HEK293 (cell line): ENCODE data around the gene DKKL1.

Experiments used
- CTCF ChIA-PET: fragments of 350-600 bp; formaldehyde crosslinking; extraction: SDS; loops from one replicate; lab custom pipeline; 2021; ENCODE audit warnings: antibody characterized with exemption; lab: Yijun Ruan, JAX
- POLR2A ChIA-PET: fragments of 300-600 bp; formaldehyde crosslinking; extraction: SDS; loops from one replicate; lab custom pipeline; 2020; ENCODE audit warnings: antibody characterized with exemption, inconsistent platforms; lab: Yijun Ruan, JAX
- H3K27ac ChIP-seq: fragments of 200-500 bp; sonication (Bioruptor generic); 2 replicates; pipeline ENCODE4 v1.5.1; 2014; ENCODE audit warnings: low read depth, low read length, control low read depth, inconsistent platforms; ENCODE audit errors: extremely low read depth
- H3K36me3 ChIP-seq, 2 experiments: fragments of 200-500 bp in 1 of 2; sonication (Bioruptor generic) in 1 of 2; 1 replicate in 1 of 2; 2 replicates in 1 of 2; pipeline ENCODE4 v1.5.1; 2014 to 2017; ENCODE audit warnings: inconsistent platforms in 2 of 2, low read length in 2 of 2; ENCODE audit not compliant: control insufficient read depth in 2 of 2, insufficient read depth in 1 of 2
- H3K4me1 ChIP-seq: fragments of 200-500 bp; sonication (Bioruptor generic); 2 replicates; pipeline ENCODE4 v1.5.1; 2014; ENCODE audit warnings: mild to moderate bottlenecking, low read length, inconsistent platforms; ENCODE audit not compliant: control insufficient read depth, insufficient read depth
- H3K4me3 ChIP-seq: 2 replicates; pipeline ENCODE4 v1.5.1; 2011; ENCODE audit warnings: low read depth, mild to moderate bottlenecking, control low read depth, low read length, moderate library complexity
- H3K9me3 ChIP-seq: fragments of 200-500 bp; sonication (Bioruptor generic); 2 replicates; pipeline ENCODE4 v1.5.1; 2014; ENCODE audit warnings: low read depth, low read length, inconsistent platforms; ENCODE audit not compliant: control insufficient read depth, insufficient read depth
- ATF2 ChIP-seq: fragments of 450-650 bp; formaldehyde crosslinking; IDR thresholded peaks from 2 replicates; pipeline ENCODE4 v1.5.1; 2016; ENCODE audit warnings: missing biosample characterization, missing genetic modification characterization, low read depth
- BCL11A ChIP-seq: fragments of 450-650 bp; formaldehyde crosslinking; IDR thresholded peaks from 2 replicates; pipeline ENCODE4 v1.5.1; 2016; ENCODE audit warnings: low read depth, missing biosample characterization, missing genetic modification characterization
- GFI1B ChIP-seq: fragments of 450-650 bp; formaldehyde crosslinking; IDR thresholded peaks from 2 replicates; pipeline ENCODE4 v1.5.1; 2016; ENCODE audit warnings: missing biosample characterization, missing genetic modification characterization
- KLF8 ChIP-seq: fragments of 450-650 bp; formaldehyde crosslinking; IDR thresholded peaks from 2 replicates; pipeline ENCODE4 v1.5.1; 2016; ENCODE audit warnings: missing biosample characterization, missing genetic modification characterization
- OSR2 ChIP-seq: fragments of 450-650 bp; formaldehyde crosslinking; IDR thresholded peaks from 2 replicates; pipeline ENCODE4 v1.5.1; 2016; ENCODE audit warnings: missing biosample characterization, missing genetic modification characterization
- RBAK ChIP-seq: fragments of 450-650 bp; formaldehyde crosslinking; IDR thresholded peaks from 2 replicates; pipeline ENCODE4 v1.5.1; 2016; ENCODE audit warnings: missing biosample characterization, missing genetic modification characterization
- REST ChIP-seq: fragments of 450-650 bp; formaldehyde crosslinking; IDR thresholded peaks from 2 replicates; pipeline ENCODE4 v1.5.1; 2016; ENCODE audit warnings: missing biosample characterization, missing genetic modification characterization
- TRIM28 ChIP-seq: IDR thresholded peaks from 2 replicates; pipeline ENCODE4 v1.6.1; 2011; ENCODE audit warnings: low read length, control low read depth, borderline replicate concordance
- YY1 ChIP-seq: fragments of 450-650 bp; formaldehyde crosslinking; IDR thresholded peaks from 2 replicates; pipeline ENCODE4 v1.5.1; 2018; ENCODE audit warnings: missing biosample characterization, missing genetic modification characterization
- ZBTB20 ChIP-seq: fragments of 450-650 bp; formaldehyde crosslinking; IDR thresholded peaks from 2 replicates; pipeline ENCODE4 v1.5.1; 2016; ENCODE audit warnings: missing biosample characterization, missing genetic modification characterization
- ZBTB8A ChIP-seq: fragments of 450-650 bp; formaldehyde crosslinking; IDR thresholded peaks from 2 replicates; pipeline ENCODE4 v1.5.1; 2016; ENCODE audit warnings: missing biosample characterization, missing genetic modification characterization
- ZFP37 ChIP-seq: fragments of 450-650 bp; formaldehyde crosslinking; IDR thresholded peaks from 2 replicates; pipeline ENCODE4 v1.5.1; 2016; ENCODE audit warnings: missing biosample characterization, missing genetic modification characterization
- ZNF146 ChIP-seq: fragments of 450-650 bp; formaldehyde crosslinking; IDR thresholded peaks from 2 replicates; pipeline ENCODE4 v1.5.1; 2016; ENCODE audit warnings: missing biosample characterization, missing genetic modification characterization
- ZNF211 ChIP-seq: fragments of 450-650 bp; formaldehyde crosslinking; IDR thresholded peaks from 2 replicates; pipeline ENCODE4 v1.5.1; 2016; ENCODE audit warnings: low read depth, missing biosample characterization, missing genetic modification characterization
- ZNF214 ChIP-seq: fragments of 450-650 bp; formaldehyde crosslinking; IDR thresholded peaks from 2 replicates; pipeline ENCODE4 v1.5.1; 2017; ENCODE audit warnings: missing biosample characterization, mild to moderate bottlenecking, missing genetic modification characterization, borderline replicate concordance
- ZNF23 ChIP-seq: fragments of 450-650 bp; formaldehyde crosslinking; IDR thresholded peaks from 2 replicates; pipeline ENCODE4 v1.5.1; 2016; ENCODE audit warnings: missing biosample characterization, missing genetic modification characterization, borderline replicate concordance
- ZNF26 ChIP-seq: fragments of 450-650 bp; formaldehyde crosslinking; IDR thresholded peaks from 2 replicates; pipeline ENCODE4 v1.5.1; 2016; ENCODE audit warnings: missing biosample characterization, missing genetic modification characterization
- ZNF335 ChIP-seq: fragments of 450-650 bp; formaldehyde crosslinking; conservative IDR thresholded peaks from 2 replicates; pipeline ENCODE4 v1.5.1; 2016; ENCODE audit warnings: missing biosample characterization, missing genetic modification characterization
- ZNF48 ChIP-seq: fragments of 450-650 bp; formaldehyde crosslinking; IDR thresholded peaks from 2 replicates; pipeline ENCODE4 v1.5.1; 2016; ENCODE audit warnings: missing biosample characterization, missing genetic modification characterization
- ZNF521 ChIP-seq: fragments of 450-650 bp; formaldehyde crosslinking; IDR thresholded peaks from 2 replicates; pipeline ENCODE4 v1.5.1; 2017; ENCODE audit warnings: missing biosample characterization, mild to moderate bottlenecking, missing genetic modification characterization
- ZNF549 ChIP-seq: fragments of 450-650 bp; IDR thresholded peaks from 2 replicates; pipeline ENCODE4 v1.5.1; 2018; ENCODE audit warnings: missing biosample characterization, missing genetic modification characterization, mild to moderate bottlenecking, inconsistent platforms, moderate library complexity
- ZNF571 ChIP-seq: fragments of 450-650 bp; formaldehyde crosslinking; IDR thresholded peaks from 2 replicates; pipeline ENCODE4 v1.5.0; 2017; ENCODE audit warnings: missing biosample characterization, missing genetic modification characterization
- ZNF596 ChIP-seq: fragments of 450-650 bp; IDR thresholded peaks from 2 replicates; pipeline ENCODE4 v1.5.0; 2018; ENCODE audit warnings: missing biosample characterization, mild to moderate bottlenecking, missing genetic modification characterization, moderate library complexity
- ZNF639 ChIP-seq: fragments of 450-650 bp; formaldehyde crosslinking; IDR thresholded peaks from 2 replicates; pipeline ENCODE4 v1.5.1; 2016; ENCODE audit warnings: missing biosample characterization, missing genetic modification characterization
- ZNF670 ChIP-seq: fragments of 450-650 bp; formaldehyde crosslinking; IDR thresholded peaks from 2 replicates; pipeline ENCODE4 v1.5.1; 2016; ENCODE audit warnings: missing biosample characterization, missing genetic modification characterization, low read depth
- ZNF747 ChIP-seq: fragments of 450-650 bp; formaldehyde crosslinking; IDR thresholded peaks from 2 replicates; pipeline ENCODE4 v1.5.1; 2016; ENCODE audit warnings: missing biosample characterization, missing genetic modification characterization
- ZNF830 ChIP-seq: fragments of 450-650 bp; IDR thresholded peaks from 2 replicates; pipeline ENCODE4 v1.5.0; 2018; ENCODE audit warnings: missing biosample characterization, missing genetic modification characterization, low read depth, mild to moderate bottlenecking, moderate library complexity
- TF ChIP-seq, protein P1 (sequence below): fragments of 450-650 bp; formaldehyde crosslinking; optimal IDR thresholded peaks from 2 replicates; pipeline ENCODE3; 2016; ENCODE audit warnings: missing biosample characterization, mild to moderate bottlenecking, missing genetic modification characterization
- TF ChIP-seq, protein P2 (sequence below): fragments of 450-650 bp; formaldehyde crosslinking; IDR thresholded peaks from 2 replicates; pipeline ENCODE4 v1.5.1; 2016; ENCODE audit warnings: missing biosample characterization, missing genetic modification characterization

DKKL1 gene

DNA sequence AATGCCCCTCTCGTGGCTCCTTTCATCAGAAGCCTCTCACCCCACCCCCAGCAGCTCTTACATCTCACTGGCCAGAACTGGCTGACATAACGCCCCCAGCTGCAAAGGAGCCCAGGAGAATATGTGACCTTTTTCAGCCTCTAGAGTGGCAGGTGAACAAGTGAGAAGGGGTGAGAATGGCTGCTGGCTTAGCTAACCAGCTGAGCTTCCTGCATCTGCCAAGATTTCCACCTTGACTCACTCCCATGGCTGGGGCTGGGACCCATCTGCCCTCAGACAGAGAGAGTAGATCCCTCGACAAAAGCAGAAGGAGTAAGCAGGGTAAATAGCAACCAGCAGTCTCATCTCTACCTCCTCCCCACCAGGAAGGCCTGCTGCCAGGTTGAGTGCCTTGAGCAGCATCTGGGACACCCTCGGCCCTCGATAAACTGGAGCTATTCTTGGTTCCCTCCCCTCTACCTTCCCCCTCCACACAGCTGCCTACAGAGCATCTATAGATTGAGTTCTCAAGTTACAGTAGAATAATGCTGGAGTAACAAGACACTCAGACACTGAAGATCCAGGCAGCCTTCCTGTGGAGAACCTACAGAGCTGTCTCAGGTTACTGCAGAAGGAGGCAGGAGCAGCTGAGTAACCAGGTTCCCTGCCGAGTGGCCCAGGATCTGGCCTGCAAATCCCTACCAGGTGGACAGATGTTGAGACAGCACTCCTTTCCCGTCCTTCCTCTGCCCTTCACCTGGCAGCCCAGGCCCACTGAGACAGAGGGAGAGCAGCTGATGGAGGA lies 39.9 kb downstream of the DKKL1 start (continued):
- TF ChIP-seq ZBTB20 (tag by site-specific recombination), result peak; percentile 51
- no peak for TF ChIP-seq ZNF747 (tag by site-specific recombination)
- TF ChIP-seq ZFP37, result no peak
- TF ChIP-seq ZNF146, result no peak
- no peak for TF ChIP-seq RBAK (tag by site-specific recombination)
- TF ChIP-seq ZNF23 (tag by site-specific recombination), result no peak
- TF ChIP-seq ZNF335, result peak; percentile 61
- TF ChIP-seq GFI1B, result no peak
- no peak for TF ChIP-seq REST (tag by site-specific recombination)
- no peak for TF ChIP-seq BCL11A
- peak; percentile 76 for TF ChIP-seq KLF8
- TF ChIP-seq, protein P1, sequence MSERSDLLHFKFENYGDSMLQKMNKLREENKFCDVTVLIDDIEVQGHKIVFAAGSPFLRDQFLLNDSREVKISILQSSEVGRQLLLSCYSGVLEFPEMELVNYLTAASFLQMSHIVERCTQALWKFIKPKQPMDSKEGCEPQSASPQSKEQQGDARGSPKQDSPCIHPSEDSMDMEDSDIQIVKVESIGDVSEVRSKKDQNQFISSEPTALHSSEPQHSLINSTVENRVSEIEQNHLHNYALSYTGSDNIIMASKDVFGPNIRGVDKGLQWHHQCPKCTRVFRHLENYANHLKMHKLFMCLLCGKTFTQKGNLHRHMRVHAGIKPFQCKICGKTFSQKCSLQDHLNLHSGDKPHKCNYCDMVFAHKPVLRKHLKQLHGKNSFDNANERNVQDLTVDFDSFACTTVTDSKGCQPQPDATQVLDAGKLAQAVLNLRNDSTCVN (tag by site-specific recombination), result no peak
- TF ChIP-seq TRIM28, result peak; percentile 97
- TF ChIP-seq OSR2 (tag by site-specific recombination), result peak; percentile 95
- no peak for TF ChIP-seq ZNF521 (tag by site-specific recombination)
- TF ChIP-seq ZNF670 (tag by site-specific recombination), result no peak

GRCh38 chr19:49407079-49407478 lies 43.4 kb downstream of the DKKL1 start:
- POLR2A ChIA-PET, result interaction anchor here (0.9 kb wide), 1 partner anchor 14 kb away, joined by 3 read pairs; no protein-coding TSS in a partner anchor
- Histone ChIP-seq H3K36me3 (no peaks in the 10 kb centered on the region), H3K4me1 (peaks cover 10% of the 10 kb centered on the region), H3K4me3 (no peak overlapping the region), H3K9me3 (no peaks in the 10 kb centered on the region), H3K27ac (no peak overlapping the region)
- CTCF ChIA-PET, result interaction anchor here (1.0 to 1.7 kb wide), 3 partner anchors 9 to 66 kb away, joined by 3 to 16 read pairs (median 4); no protein-coding TSS in a partner anchor
- no peak for TF ChIP-seq ZNF211 (tag by site-specific recombination)
- TF ChIP-seq ZNF830 (tag by site-specific recombination), result no peak
- TF ChIP-seq ZNF26 (tag by site-specific recombination), result no peak
- TF ChIP-seq ZNF549, result no peak
- no peak for TF ChIP-seq ZBTB8A
- no peak for TF ChIP-seq ZNF48 (tag by site-specific recombination)
- no peak for TF ChIP-seq ZNF596 (tag by site-specific recombination)
- no peak for TF ChIP-seq ATF2 (tag by site-specific recombination)
- no peak for TF ChIP-seq ZNF571 (tag by site-specific recombination)
- TF ChIP-seq ZNF639 (tag by site-specific recombination), result no peak
- no peak for TF ChIP-seq YY1 (tag by site-specific recombination)
- TF ChIP-seq ZNF214 (tag by site-specific recombination), result no peak
- TF ChIP-seq, protein P2, sequence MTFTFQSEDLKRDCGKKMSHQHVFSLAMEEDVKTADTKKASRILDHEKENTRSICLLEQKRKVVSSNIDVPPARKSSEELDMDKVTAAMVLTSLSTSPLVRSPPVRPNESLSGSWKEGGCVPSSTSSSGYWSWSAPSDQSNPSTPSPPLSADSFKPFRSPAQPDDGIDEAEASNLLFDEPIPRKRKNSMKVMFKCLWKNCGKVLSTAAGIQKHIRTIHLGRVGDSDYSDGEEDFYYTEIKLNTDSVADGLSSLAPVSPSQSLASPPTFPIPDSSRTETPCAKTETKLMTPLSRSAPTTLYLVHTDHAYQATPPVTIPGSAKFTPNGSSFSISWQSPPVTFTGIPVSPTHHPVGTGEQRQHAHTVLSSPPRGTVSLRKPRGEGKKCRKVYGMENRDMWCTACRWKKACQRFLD (tag by site-specific recombination), result no peak
